COR-L47 (cell line): ENCODE measurements around the gene OGA.

ENCODE experiments used
- DNase-seq: peaks from one replicate; lab custom pipeline; 2025; lab: John Stamatoyannopoulos, UW

Gene OGA

GRCh38 chr10:101835362-101835761 is 17.1 kb upstream of the OGA start:
- DNase-seq = no peak

DNA sequence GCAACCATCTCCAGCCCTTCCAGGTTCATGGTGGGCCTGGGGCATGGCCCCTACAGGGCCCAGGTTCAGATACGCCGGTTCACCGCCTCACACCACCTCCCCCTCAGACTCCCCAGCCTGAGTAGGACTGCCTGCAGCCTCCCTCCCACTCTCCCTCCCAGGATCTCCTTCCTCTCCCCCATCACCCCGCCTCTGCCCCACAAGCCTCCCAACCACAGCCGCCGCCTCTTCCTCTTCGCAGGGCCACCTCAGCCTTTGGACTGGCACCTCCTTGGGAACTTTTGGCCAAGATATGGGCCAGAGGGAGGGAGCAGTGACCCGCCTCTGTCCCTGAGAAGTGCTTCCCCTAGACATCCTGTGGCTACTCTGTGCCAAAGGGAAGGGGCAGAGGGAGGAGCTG is 16.1 kb upstream of the OGA start:
- DNase-seq = no peak

DNA sequence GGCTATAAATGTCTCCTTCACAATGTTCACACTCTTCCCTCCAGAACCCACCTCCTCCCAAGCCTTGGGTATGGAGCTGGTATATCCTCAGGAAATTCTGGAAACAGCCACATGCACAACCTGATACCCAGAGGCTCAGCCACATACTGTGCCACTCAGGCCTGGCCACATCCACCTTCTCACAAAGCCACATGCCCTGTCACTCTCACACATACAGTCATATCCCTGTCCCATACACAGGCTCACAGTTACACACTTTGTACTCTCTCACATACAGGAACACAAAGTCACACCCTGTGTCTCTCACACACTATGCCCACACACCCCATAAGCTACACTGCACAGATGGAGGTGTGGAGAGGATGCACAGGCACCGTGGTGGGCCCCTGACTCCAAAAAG is 15.2 kb upstream of the OGA start:
- DNase-seq = no peak

- DNase-seq = no peak
These were observed 14.1 kb upstream of the OGA start for GRCh38 chr10:101832325-101832771.

- no peak for DNase-seq
These were observed 13.0 kb upstream of the OGA start for GRCh38 chr10:101831169-101831811.

GRCh38 chr10:101830322-101831168 is 12.3 kb upstream of the OGA start:
- peak; percentile 64 for DNase-seq

DNA sequence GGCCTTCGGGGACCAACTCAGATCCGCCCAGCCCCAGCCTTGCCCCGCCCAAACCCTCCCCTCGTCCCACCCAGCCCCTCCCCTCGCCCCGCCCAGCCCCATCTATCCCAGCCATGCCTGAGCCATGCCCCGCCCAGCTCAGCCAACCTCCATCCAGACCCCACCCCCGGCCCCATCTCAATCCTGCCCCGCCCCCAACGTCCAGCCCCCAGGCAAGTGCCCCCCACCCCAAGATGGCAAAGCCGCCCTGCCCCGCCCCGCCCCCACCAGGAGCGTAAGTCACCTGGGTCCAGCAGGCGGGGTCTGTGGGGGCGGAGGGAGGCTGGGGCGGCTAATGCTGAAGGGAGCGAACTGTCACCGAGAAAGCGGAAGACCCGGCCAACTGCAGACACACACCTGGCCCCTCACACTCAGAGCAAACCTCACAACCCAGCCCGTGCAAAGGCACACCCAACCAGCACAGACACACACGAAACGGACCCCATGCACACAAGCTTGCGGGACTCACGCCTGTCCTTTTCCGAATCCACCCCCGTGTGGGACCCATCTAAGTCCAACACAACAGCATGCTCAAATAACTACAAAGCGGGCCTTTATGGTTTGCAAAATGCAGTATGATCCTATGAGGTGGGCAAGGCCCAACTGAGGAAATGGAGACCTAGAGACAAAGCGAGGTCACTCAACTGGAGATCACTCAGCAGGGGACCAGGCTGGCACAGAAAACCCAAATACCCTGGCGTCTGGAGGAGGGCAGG is 11.5 kb upstream of the OGA start:
- DNase-seq = peak; percentile 30

GRCh38 chr10:101828766-101829551 is 10.7 kb upstream of the OGA start:
- DNase-seq = no peak

- DNase-seq = no peak
These were observed 9.8 kb upstream of the OGA start for GRCh38 chr10:101827919-101828600.

DNA sequence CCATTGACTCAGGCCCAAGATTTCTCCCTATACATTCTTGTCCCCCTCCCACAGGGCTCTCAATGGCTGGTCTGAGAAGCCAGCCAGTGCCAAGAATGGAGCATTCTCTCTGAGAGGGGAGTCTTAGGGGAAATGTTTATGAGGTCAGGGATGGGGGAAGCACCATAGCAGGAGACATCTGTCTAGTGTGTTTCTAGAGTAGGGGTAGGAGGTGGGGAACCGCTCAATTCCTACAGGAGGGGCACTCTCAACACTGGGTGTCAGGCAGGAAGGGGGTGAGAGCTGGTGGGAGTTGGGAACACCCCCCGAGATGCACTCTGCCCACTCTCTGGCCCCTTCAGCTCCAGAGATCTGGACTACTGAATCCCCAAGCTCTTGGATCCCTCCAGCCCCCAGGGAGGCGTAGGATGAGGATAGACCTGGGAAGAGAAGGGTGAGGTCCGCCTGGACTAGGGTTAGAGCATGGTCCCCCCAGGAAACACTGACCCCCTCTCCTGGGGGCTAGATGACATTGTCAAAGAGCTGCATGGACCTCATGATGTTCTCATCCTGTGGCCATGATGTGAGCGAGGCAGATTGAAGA is 8.7 kb upstream of the OGA start:
- no peak for DNase-seq

DNA sequence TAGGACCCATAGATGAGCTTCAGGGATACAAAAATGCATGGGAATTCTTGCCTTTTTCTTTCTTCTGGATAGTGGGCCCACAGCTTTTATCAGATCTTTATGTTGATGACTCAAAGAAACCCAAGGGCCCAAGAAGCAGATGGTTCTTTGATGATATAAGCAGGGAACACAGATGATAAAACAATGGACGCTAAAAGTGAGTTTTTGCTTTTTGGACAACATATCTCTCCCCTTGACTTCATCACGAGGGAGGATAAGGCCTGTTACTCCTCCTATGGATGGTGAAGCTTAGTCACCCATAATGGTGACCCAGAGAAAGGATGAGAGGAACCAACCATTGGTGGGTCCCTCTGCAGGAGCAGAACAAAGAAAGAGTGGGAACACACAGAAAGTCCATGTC is 6.5 kb upstream of the OGA start:
- no peak for DNase-seq

- DNase-seq = peak; percentile 45
These were observed 809 bp upstream of the OGA start for GRCh38 chr10:101818872-101819633.

DNA sequence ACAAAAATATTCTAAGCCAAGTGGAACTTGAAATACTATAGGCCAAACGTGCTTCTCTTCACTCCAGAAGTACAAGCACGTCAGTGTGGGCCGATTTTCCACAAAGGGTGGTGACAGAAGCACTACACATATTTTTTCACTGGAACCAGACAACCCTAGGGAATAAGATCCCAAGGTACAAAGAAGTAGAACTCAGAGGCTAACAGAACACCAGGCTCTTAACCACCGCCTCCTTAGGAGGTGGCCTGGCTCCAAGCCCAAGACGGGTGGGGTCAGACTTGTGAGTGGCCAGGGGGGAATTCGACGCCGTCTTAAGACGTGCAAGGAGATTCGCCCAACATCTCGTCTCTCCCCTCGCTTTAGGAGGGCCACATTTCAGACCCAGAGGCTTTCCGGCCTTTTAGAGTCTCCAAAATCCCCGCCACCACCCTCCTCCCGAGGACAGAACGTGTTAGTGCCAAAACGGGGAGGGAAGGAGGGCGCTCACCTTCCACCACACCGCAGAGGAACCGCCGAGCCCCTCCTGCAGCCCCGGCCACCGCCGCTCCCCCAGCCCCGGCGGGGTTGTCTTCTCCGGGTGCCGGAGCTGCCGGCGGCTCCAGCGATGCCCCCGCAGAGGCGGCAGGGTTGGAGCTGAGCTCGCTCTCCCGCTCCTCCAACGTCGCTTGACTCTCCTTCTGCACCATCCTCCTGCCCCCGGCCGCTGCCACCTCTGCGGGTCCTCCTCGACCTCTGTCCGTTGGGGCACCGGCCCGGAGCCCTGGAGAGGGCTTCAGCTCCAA is 716 bp downstream of the OGA start:
- no peak for DNase-seq

- DNase-seq = no peak
These were observed 1.3 kb downstream of the OGA start for GRCh38 chr10:101816913-101817336.

DNA sequence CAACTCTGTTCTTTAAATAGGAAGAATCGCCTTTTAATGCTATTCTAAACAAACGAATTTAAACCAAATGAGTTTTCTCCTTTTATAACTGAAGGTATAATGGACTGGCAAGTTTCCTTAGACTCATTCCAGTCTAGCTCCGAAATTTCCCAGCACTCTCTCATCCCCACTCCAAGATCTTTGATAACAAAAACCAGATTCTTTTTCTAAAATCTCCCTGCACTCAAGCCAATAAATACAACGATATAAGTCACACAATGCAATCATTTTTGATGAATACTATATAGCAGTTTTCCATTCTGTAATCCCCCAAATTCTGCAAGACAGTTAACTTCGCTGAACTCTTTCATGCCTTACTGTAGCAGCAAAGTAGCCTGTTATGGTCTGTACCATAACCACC is 1.9 kb downstream of the OGA start:
- no peak for DNase-seq

GRCh38 chr10:101814466-101815071 is 3.7 kb downstream of the OGA start:
- DNase-seq = no peak

- DNase-seq = no peak
These were observed 5.6 kb downstream of the OGA start for GRCh38 chr10:101812606-101813005.

DNA sequence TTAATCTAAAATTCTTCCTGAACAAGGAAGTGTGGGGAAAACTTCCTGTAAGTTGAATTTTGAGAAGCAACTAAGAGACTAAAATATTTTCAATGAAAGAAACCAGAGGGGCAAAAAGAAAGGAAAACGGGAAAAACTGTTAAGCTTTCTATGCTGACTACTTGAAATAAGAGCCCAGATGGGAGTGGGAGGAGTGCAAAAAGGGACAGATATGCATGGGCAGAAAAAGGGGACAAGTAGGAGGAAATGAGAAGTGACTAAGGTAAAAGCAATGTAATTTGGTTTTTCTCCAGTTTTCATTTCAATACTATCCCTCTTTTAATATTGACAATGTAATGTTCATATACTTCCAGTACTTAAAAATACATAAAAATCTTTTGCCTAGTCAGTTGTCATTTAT is 11.1 kb downstream of the OGA start:
- no peak for DNase-seq

DNA sequence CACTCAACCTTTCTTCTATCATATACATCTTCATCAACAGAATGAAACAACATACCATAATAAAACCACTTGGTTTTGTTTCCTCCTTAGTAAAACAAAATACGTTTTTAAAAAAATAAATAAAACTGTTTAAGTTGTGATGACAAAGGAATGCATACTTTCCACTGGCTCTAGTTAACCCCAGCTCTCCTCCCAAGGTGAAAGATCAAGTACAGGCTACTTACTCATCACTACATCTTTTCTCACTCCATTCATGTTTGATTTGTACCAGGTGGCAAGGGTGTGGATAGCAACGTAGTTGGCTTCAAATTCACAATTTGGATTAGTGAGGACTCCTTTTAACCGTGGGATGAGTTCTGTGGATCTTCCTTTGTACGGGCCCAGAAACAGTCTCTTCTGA is 14.7 kb downstream of the OGA start:
- DNase-seq = no peak
